Rectal smooth muscle tissue (tissue), 1 donor: Measurements from ENCODE around the gene OLIG3.
A peak's percentile ranks its signal among the peaks of the same experiment; 100 is the strongest.

Experiments
- H3K27ac ChIP-seq: one replicate; pipeline ENCODE4 v1.7.0; 2013; ENCODE audit warnings: low read depth, low read length, inconsistent platforms
- H3K27me3 ChIP-seq: one replicate; pipeline ENCODE4 v1.7.0; 2013; ENCODE audit warnings: low read length; ENCODE audit not compliant: control insufficient read depth, insufficient read depth
- H3K36me3 ChIP-seq: one replicate; pipeline ENCODE4 v1.7.0; 2013; ENCODE audit warnings: low read length; ENCODE audit not compliant: control insufficient read depth, insufficient read depth
- H3K4me1 ChIP-seq: one replicate; pipeline ENCODE4 v1.7.0; 2013; ENCODE audit warnings: low read length; ENCODE audit not compliant: control insufficient read depth, insufficient read depth
- H3K4me3 ChIP-seq: one replicate; pipeline ENCODE4 v1.7.0; 2013; ENCODE audit warnings: low read length
- H3K9ac ChIP-seq: one replicate; pipeline ENCODE4 v1.7.0; 2013; ENCODE audit warnings: low read length

OLIG3 gene

DNA sequence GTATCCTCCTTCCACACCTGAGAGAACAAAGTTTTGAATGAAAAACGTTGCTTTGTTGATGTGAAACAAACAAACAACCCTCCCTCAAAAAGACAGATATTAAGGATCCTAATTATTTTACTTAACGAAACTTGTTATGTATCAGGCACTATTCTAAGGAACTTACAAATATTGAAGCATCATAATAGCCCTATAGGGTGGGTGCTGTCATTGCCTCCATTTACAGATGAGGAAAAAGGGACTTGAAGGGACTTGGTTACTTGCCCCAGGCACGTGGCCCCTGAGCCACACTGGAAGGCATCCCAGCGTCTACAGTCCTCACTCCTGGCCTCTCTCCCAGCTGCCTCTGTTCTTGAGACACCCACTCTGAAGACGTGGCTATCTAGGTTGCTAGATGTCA is 20.2 kb upstream of the OLIG3 start:
- no peak overlapping the region for H3K27ac ChIP-seq
- no peak overlapping the region for H3K9ac ChIP-seq
- H3K4me3 ChIP-seq: no peak overlapping the region
- no peaks in the 10 kb centered on the region for H3K4me1 ChIP-seq
- H3K27me3 ChIP-seq: peaks cover 4% of the 10 kb centered on the region
- no peaks in the 10 kb centered on the region for H3K36me3 ChIP-seq

DNA sequence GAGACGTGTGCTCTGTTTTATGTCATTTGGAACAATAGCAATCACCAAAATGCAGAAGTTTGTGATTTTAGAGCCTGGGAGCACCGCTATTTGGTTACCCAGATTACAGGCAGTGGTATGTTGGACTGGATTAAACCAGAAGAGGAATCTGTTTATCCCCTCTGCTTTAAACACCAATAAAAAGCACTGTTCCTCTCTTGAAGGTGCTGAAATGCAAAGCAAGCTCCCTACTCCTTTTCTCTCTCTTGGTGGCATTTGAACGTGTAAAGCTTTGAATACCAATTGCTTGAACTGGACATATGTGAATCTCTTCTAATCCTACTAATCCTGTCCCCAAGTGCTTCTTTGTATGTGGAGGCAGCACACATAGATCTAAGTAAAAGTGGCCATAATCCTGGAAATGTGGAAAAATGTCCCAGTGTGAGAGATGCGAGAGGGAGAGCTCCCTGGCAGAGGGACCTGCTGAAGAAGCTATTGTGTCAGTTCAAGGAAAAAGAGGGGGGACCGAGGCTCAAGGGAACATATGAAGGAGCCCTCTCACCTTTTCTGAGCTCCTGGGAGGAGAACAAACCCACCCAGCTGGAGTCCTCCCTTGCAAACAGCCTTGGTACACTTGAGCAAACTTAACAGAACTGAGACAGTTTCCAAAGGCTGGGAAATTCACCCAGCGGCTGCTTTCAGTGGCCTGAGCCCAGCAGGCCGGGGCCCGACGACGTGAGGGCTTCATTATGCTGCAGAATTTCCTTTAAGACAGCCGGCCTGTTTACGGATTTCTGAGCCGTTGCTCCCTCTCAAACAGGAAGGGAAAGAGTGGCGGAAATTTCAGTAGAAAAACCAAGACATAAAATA is 18.8 kb upstream of the OLIG3 start:
- no peak overlapping the region for H3K9ac ChIP-seq
- no peaks in the 10 kb centered on the region for H3K4me1 ChIP-seq
- no peaks in the 10 kb centered on the region for H3K36me3 ChIP-seq
- no peak overlapping the region for H3K4me3 ChIP-seq
- H3K27me3 ChIP-seq: peaks cover 4% of the 10 kb centered on the region
- H3K27ac ChIP-seq: no peak overlapping the region

GRCh38 chr6:137510923-137511322 is 16.7 kb upstream of the OLIG3 start:
- Histone ChIP-seq H3K36me3 (no peaks in the 10 kb centered on the region), H3K27me3 (peaks cover 4% of the 10 kb centered on the region), H3K4me3 (no peak overlapping the region), H3K9ac (no peak overlapping the region), H3K27ac (no peak overlapping the region), H3K4me1 (no peaks in the 10 kb centered on the region)

DNA sequence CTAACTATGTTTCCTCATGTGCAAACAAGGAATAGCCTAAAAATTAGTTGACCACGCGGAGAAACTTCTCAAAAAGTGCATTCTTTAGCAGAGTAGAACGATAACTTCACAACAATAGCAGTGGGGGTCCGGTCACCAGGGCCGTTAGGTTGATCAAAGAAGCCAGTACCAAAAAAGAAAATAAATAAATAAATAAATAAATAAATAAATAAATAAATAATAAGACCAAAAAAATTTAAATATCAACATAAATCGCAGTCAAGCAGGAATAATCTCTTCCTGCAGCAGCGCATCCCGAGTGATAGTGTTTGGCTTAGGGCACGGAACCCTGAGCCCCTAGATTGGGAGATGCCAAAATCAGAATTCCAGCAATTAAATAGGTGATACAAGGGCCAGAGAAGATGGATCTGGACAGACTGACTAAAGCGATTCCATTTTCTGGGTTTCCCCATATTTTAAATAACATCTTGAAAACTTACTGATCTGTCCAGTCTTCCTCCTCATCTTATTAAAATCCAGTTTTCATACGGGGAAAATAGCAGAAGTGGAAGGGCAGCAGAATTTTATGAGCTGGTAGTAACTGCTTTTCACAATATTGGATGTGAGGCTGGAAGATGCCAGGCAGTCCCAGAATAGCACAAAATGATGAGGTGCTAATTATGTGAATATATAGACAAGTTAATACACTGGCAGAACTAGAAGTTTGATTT is 4.4 kb upstream of the OLIG3 start:
- H3K36me3 ChIP-seq: no peaks in the 10 kb centered on the region
- no peak overlapping the region for H3K27ac ChIP-seq
- no peak overlapping the region for H3K4me3 ChIP-seq
- peaks cover 38% of the 10 kb centered on the region for H3K27me3 ChIP-seq
- H3K4me1 ChIP-seq: no peaks in the 10 kb centered on the region
- H3K9ac ChIP-seq: no peak overlapping the region

DNA sequence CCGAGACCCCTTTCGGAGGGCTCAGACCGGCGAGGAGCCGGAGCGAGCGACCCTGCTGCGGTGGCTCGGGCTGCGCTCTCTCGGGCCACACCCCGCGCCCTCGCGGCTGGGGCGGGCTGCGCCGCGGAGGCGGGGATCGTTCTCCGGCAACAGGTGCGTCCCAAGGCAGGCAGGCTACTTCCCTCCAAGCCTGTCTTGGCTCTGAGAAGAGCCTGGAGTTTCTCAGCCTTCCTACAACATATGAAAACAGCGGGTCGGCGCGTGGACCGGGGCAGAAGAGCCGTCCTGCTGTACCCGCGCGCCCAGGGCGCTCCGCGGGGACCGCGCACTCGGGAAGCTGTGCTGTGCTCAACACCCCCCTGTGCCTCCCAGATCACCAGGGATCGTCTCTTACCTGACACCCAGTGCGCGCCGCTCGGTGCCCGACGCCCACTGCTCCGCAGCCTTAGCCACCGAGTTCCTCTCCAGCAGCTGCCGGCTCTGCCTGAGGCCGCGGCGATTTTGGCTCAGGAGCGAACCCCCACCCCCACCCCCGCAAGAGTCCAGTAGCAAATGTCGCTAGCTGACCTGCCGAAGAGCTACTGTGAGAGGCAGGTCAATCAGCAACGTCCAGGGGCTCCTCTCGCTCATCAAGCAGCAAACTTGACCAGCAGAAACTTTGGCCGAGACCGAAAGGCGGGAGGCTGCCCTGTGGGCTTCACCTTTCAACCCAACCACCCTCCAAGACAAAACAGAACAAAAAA is 3.7 kb upstream of the OLIG3 start:
- peak overlapping the region; percentile 38 for H3K4me3 ChIP-seq
- peaks cover 45% of the 10 kb centered on the region for H3K27me3 ChIP-seq
- no peaks in the 10 kb centered on the region for H3K36me3 ChIP-seq
- no peak overlapping the region for H3K27ac ChIP-seq
- no peaks in the 10 kb centered on the region for H3K4me1 ChIP-seq
- H3K9ac ChIP-seq: no peak overlapping the region

GRCh38 chr6:137496909-137497720 is 2.9 kb upstream of the OLIG3 start:
- Histone ChIP-seq H3K9ac (no peak overlapping the region), H3K4me1 (no peaks in the 10 kb centered on the region), H3K27ac (no peak overlapping the region), H3K27me3 (peaks cover 52% of the 10 kb centered on the region), H3K4me3 (peak overlapping the region; percentile 38), H3K36me3 (no peaks in the 10 kb centered on the region)

- no peak overlapping the region for H3K4me3 ChIP-seq
- H3K36me3 ChIP-seq: no peaks in the 10 kb centered on the region
- no peak overlapping the region for H3K9ac ChIP-seq
- no peaks in the 10 kb centered on the region for H3K4me1 ChIP-seq
- no peak overlapping the region for H3K27ac ChIP-seq
- peaks cover 59% of the 10 kb centered on the region for H3K27me3 ChIP-seq
Measured at GRCh38 chr6:137496368-137496767, 2.2 kb upstream of the OLIG3 start.

DNA sequence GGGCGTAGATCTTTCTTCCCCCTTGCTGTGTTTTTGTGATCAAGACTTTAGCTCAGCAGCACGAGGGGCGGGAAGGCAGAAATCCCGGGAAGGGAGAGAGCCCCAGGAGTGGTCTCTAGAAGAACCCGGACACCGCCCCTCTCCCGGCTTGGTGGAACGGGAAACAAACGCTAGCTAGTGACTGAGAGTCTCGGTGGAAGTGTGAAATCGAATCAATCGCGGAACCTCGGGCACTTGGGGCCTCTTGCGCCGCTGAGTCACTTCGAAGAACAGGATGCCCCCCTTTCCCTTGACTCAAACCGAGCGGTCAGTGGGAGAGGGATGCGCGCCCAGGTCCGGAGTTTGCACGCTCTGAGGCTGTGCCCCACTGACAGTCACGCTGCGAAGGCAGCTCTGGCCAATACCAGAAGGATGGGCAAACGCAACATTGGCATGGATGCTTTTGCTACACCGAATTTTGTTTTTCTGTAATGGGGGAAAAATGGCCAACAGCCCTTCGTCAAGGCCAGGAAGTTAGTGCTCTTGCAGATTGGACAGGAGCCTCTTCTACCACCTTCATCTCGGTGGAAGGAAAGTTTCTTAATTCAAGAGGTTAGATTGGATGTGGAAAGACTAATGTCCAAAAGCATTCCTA is 1.6 kb upstream of the OLIG3 start:
- Histone ChIP-seq H3K27me3 (peaks cover 63% of the 10 kb centered on the region), H3K4me1 (no peaks in the 10 kb centered on the region), H3K9ac (no peak overlapping the region), H3K27ac (no peak overlapping the region), H3K4me3 (no peak overlapping the region), H3K36me3 (no peaks in the 10 kb centered on the region)

- Histone ChIP-seq H3K4me3 (no peak overlapping the region), H3K36me3 (no peaks in the 10 kb centered on the region), H3K4me1 (no peaks in the 10 kb centered on the region), H3K9ac (no peak overlapping the region), H3K27me3 (peaks cover 68% of the 10 kb centered on the region), H3K27ac (no peak overlapping the region)
Measured at GRCh38 chr6:137494988-137495702, 951 bp upstream of the OLIG3 start.

DNA sequence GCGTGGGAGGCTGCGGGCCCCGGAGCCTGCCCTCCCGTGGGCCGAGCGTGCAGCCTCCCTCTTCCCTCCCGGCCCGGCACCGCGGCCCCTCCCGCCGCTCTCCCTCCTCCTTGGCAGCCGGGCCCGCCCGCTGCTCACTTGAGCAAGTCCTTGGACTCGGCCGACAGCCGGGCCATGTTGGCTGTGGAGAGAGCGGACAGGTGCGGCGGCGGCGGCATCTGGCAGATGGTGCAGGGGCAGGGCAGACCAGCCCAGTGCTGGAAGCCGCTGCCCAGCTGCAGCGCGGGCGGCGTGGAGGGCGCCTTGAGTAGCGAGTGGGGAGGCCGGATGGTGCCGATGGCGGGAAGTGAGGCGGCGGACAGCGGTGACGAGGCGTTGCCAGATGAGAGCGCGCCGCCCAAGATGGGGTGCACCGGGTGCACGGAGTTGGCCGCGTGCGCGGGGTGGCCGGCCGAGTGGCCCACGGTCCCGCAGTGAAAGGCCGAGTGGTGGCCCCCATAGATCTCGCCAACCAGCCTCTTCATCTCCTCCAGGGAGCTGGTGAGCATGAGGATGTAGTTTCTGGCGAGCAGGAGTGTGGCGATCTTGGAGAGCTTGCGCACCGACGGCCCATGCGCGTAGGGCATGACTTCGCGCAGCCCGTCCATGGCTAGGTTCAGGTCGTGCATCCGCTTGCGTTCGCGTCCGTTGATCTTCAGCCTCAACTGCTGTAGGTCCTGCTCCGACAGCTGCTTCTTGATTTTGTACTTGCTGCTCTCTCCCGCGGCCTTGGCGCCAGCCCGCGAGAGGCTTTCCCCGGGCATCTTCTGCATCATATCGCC is 766 bp downstream of the OLIG3 start:
- Histone ChIP-seq H3K4me3 (peak overlapping the region; percentile 27), H3K4me1 (no peaks in the 10 kb centered on the region), H3K27me3 (peaks cover 84% of the 10 kb centered on the region), H3K9ac (peak overlapping the region; percentile 56), H3K36me3 (no peaks in the 10 kb centered on the region), H3K27ac (no peak overlapping the region)
